Measurements from ENCODE around the gene PGM1. TPM values are rescaled to one million over a fixed set of nuclear protein-coding genes. Genes with fewer than 3 reads are reported as not detected.

The PGM1 gene
- total and polyA plus RNA-seq, 10 of the 15 experiments (the other 5 are each of a cell fraction or from before 2014, with no cell fraction given) = 22.5 to 72.6 (median 50.8) TPM

DNA sequence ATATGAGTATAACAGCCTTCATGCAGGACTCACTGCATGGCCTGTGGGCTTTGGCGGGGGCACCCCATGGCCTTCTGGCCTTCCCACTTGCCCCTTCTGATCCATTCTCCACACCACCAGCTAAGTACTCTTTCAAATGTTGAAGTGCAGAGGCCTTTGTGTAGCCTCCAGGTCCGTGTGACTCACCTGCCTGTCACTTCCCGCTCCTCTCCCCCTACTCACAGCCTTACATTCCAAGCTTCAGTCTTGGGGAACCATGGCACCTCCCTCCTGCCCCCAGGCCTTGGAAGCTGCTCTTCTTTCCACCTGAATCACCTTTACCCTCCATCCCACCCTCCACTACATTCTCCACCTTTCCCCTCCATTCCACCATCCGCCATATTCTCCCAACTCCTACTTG is 69.6 kb downstream of the PGM1 start (continued):
- TF ChIP-seq ZNF217 (IDR thresholded peaks at IDR 0.05) (no peak), TARDBP (IDR thresholded peaks at IDR 0.05; ENCODE audit: borderline replicate concordance) (no peak), RAD21 (IDR thresholded peaks at IDR 0.05; ENCODE audit: insufficient read depth, low read depth, low read length) (no peak), SMC3 (IDR thresholded peaks at IDR 0.05; ENCODE audit: borderline replicate concordance, low read length) (no peak), GATAD2B (conservative IDR thresholded peaks at IDR 0.05; ENCODE audit: low read depth) (no peak), ATF7 (IDR thresholded peaks at IDR 0.05; ENCODE audit: low read depth) (no peak)
- TF ChIP-seq, protein P1, sequence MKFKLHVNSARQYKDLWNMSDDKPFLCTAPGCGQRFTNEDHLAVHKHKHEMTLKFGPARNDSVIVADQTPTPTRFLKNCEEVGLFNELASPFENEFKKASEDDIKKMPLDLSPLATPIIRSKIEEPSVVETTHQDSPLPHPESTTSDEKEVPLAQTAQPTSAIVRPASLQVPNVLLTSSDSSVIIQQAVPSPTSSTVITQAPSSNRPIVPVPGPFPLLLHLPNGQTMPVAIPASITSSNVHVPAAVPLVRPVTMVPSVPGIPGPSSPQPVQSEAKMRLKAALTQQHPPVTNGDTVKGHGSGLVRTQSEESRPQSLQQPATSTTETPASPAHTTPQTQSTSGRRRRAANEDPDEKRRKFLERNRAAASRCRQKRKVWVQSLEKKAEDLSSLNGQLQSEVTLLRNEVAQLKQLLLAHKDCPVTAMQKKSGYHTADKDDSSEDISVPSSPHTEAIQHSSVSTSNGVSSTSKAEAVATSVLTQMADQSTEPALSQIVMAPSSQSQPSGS (IDR thresholded peaks at IDR 0.05; ENCODE audit: low read length) = no peak

DNA sequence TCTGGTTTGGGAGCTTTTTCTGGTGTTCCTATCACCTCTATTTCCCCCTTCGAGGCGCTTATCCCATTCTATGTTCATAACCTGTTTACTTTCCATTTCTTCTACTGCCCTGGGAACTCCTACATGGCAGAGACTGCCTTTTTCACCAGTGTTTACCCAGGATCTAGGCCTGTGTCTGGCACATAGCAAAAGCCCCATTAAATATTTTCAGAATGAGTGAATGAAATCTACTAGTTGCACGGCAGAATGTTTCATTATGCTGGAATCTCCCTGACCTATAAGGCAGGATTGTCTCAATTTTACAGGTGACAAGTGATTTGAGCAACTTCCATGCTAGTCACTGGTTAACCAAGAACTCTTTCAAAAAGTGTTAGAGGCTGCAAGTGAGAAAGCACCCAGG is 70.1 kb downstream of the PGM1 start:
- POLR2A ChIA-PET = no interaction called here

More for the DNA sequence above, 70.1 kb downstream of the PGM1 start:
- H2AFZ ChIP-seq (ENCODE audit: control insufficient read depth, low read depth, low read length) = no peak overlapping the region
- FAIRE-seq (no peak), DNase-seq (ENCODE audit: low read depth, low spot score) (no peak), ATAC-seq (no peak)
- H3K4me1 ChIP-seq (ENCODE audit: control insufficient read depth, insufficient read depth, low read length) = no peaks in the 10 kb centered on the region
- no peaks in the 10 kb centered on the region for H3K9me3 ChIP-seq (replicated peaks; ENCODE audit: control insufficient read depth, insufficient read depth, low read length)
- TF ChIP-seq BACH1 (IDR thresholded peaks at IDR 0.05; ENCODE audit: borderline replicate concordance) (no peak), NR2F1 (conservative IDR thresholded peaks at IDR 0.05) (no peak), SREBF2 (IDR thresholded peaks at IDR 0.05; ENCODE audit: low read length) (no peak), RUNX3 (IDR thresholded peaks at IDR 0.05; ENCODE audit: low read length) (no peak), TARDBP (IDR thresholded peaks at IDR 0.05; ENCODE audit: borderline replicate concordance) (no peak)
- TF ChIP-seq, protein P2, sequence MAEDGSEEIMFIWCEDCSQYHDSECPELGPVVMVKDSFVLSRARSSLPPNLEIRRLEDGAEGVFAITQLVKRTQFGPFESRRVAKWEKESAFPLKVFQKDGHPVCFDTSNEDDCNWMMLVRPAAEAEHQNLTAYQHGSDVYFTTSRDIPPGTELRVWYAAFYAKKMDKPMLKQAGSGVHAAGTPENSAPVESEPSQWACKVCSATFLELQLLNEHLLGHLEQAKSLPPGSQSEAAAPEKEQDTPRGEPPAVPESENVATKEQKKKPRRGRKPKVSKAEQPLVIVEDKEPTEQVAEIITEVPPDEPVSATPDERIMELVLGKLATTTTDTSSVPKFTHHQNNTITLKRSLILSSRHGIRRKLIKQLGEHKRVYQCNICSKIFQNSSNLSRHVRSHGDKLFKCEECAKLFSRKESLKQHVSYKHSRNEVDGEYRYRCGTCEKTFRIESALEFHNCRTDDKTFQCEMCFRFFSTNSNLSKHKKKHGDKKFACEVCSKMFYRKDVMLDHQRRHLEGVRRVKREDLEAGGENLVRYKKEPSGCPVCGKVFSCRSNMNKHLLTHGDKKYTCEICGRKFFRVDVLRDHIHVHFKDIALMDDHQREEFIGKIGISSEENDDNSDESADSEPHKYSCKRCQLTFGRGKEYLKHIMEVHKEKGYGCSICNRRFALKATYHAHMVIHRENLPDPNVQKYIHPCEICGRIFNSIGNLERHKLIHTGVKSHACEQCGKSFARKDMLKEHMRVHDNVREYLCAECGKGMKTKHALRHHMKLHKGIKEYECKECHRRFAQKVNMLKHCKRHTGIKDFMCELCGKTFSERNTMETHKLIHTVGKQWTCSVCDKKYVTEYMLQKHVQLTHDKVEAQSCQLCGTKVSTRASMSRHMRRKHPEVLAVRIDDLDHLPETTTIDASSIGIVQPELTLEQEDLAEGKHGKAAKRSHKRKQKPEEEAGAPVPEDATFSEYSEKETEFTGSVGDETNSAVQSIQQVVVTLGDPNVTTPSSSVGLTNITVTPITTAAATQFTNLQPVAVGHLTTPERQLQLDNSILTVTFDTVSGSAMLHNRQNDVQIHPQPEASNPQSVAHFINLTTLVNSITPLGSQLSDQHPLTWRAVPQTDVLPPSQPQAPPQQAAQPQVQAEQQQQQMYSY (CRISPR knock-in tag; IDR thresholded peaks at IDR 0.05) = no peak
- in situ Hi-C loops (cut with MboI) = no loop called here
- H3K36me3 ChIP-seq (ENCODE audit: control insufficient read depth in 2 of 2, insufficient read depth in 2 of 2, low read length in 1 of 2) = peaks cover 2 to 5% of the 10 kb centered on the region in 2 experiments; a peak in 3 of 4 replicates
- H4K20me1 ChIP-seq (ENCODE audit: control insufficient read depth, insufficient read depth) = no peaks in the 10 kb centered on the region
- no peaks in the 10 kb centered on the region for H3K27me3 ChIP-seq (replicated peaks in 1 of 2; ENCODE audit: control insufficient read depth in 2 of 2, insufficient read depth in 2 of 2, low read length in 1 of 2)
- no peak overlapping the region for H3K4me2 ChIP-seq (ENCODE audit: control insufficient read depth, insufficient read depth)
- ChIA-PET SMC1A (ENCODE audit: uncharacterized antibody, unreplicated experiment) (no interaction called here), CTCF (no interaction called here), RAD21 (ENCODE audit: unreplicated experiment) (no interaction called here)
- no TSS peak for BruUV-seq (replicated peaks)
- WGBS (ENCODE audit: insufficient coverage, insufficient replicate concordance, low lambda C conversion rate, missing lambda C conversion rate) = 98% methylated on average over 3 of the region's 3 CpGs
- H3K9ac ChIP-seq (ENCODE audit: control insufficient read depth, insufficient read depth, low read length) = no peak overlapping the region
- H3K27ac ChIP-seq (ENCODE audit: control insufficient read depth, insufficient read depth) = no peak overlapping the region
- intact Hi-C loops (cut with micrococcal nuclease; ENCODE audit: unreplicated experiment) = no loop called here
- no peaks in the 10 kb centered on the region for H3K79me2 ChIP-seq (ENCODE audit: control insufficient read depth, insufficient read depth, low read length)
- H3K4me3 ChIP-seq = no peak overlapping the region

Data from GM12878 (cell line).